ENCODE results near the gene RCL1.

- TF ChIP-seq CTCF (IDR thresholded peaks at IDR 0.05) (no peak), POLR2A (IDR thresholded peaks at IDR 0.05) (no peak)
Measured at GRCh38 chr9:4891674-4892073, 98.9 kb downstream of the RCL1 start.
